IMR-90 (cell line): ENCODE results near the gene GAPDH. TPM values are rescaled to one million over a fixed set of nuclear protein-coding genes. Genes with fewer than 3 reads are reported as not detected.

Experiments used
- ATAC-seq: fragments of 200-7000 bp; cut with Tn5 transposase; 2 replicates; pipeline ENCODE4 v1.9.1; 2020; ENCODE audit warnings: low read depth, mild to moderate bottlenecking, moderate library complexity
- BruUV-seq: library from RNA; stranded (reverse); fragments of 400-500 nt; replicated peaks from 2 replicates; lab custom pipeline; 2021; lab: Mats Ljungman, UMichigan
- CTCF ChIA-PET: fragments of 300-600 bp; formaldehyde crosslinking; extraction: SDS; loops from one replicate; lab custom pipeline; 2021; ENCODE audit warnings: antibody characterized with exemption; lab: Yijun Ruan, JAX
- POLR2A ChIA-PET: fragments of 300-600 bp; sonication (Branson Sonifier 250); formaldehyde crosslinking; loops from one replicate; lab custom pipeline; 2022; ENCODE audit warnings: antibody characterized with exemption; ENCODE audit not compliant: unreplicated experiment; lab: Charles Lee
- DNase-seq: peaks from one replicate; pipeline ENCODE4 v3.0.0; 2013
- H2AFZ ChIP-seq: replicated peaks from 2 replicates; pipeline ENCODE3; 2013; ENCODE audit warnings: low read length, mild to moderate bottlenecking; ENCODE audit not compliant: poor library complexity
- H2AK5ac ChIP-seq: 2 replicates; pipeline ENCODE4 v1.6.1; 2013; ENCODE audit warnings: low read depth, low read length, inconsistent platforms
- H2AK9ac ChIP-seq: replicated peaks from 2 replicates; pipeline ENCODE3; 2013; ENCODE audit warnings: mild to moderate bottlenecking, low read depth, low read length, moderate library complexity; ENCODE audit not compliant: poor library complexity
- H2BK120ac ChIP-seq: 2 replicates; pipeline ENCODE4 v1.6.1; 2013; ENCODE audit warnings: low read depth, low read length, inconsistent platforms
- H2BK15ac ChIP-seq: 3 replicates; pipeline ENCODE4 v1.6.1; 2013; ENCODE audit warnings: low read depth, low read length, inconsistent platforms
- H2BK20ac ChIP-seq: 2 replicates; pipeline ENCODE4 v1.6.1; 2013; ENCODE audit warnings: low read depth, mild to moderate bottlenecking, inconsistent platforms, low read length, moderate library complexity
- H2BK5ac ChIP-seq: 2 replicates; pipeline ENCODE4 v1.6.1; 2013; ENCODE audit warnings: mild to moderate bottlenecking, low read depth, low read length, inconsistent platforms; ENCODE audit not compliant: poor library complexity, severe bottlenecking
- H3K14ac ChIP-seq: replicated peaks from 2 replicates; pipeline ENCODE4 v1.6.1; 2013; ENCODE audit warnings: low read depth, low read length, inconsistent platforms
- H3K18ac ChIP-seq: 2 replicates; pipeline ENCODE4 v1.6.1; 2013; ENCODE audit warnings: low read depth, low read length, control low read depth
- H3K23ac ChIP-seq: 2 replicates; pipeline ENCODE4 v1.6.1; 2013; ENCODE audit warnings: low read depth, low read length, inconsistent platforms
- H3K27ac ChIP-seq: 2 replicates; pipeline ENCODE4 v1.5.1; 2013; ENCODE audit warnings: mild to moderate bottlenecking, control low read depth, low read length; ENCODE audit not compliant: insufficient read depth
- H3K27me3 ChIP-seq: 2 replicates; pipeline ENCODE4 v1.6.1; 2013; ENCODE audit warnings: low read length; ENCODE audit not compliant: control insufficient read depth, insufficient read depth
- H3K36me3 ChIP-seq: 2 replicates; pipeline ENCODE4 v1.6.1; 2013; ENCODE audit warnings: low read length, mixed read lengths; ENCODE audit not compliant: control insufficient read depth, insufficient read depth
- H3K4ac ChIP-seq: 2 replicates; pipeline ENCODE4 v1.6.1; 2013; ENCODE audit warnings: low read depth, low read length, inconsistent platforms
- H3K4me1 ChIP-seq: 2 replicates; pipeline ENCODE4 v1.6.1; 2013; ENCODE audit warnings: low read length, mixed read lengths; ENCODE audit not compliant: control insufficient read depth, insufficient read depth
- H3K4me2 ChIP-seq: 2 replicates; pipeline ENCODE4 v1.6.1; 2013; ENCODE audit warnings: low read depth, mild to moderate bottlenecking, control low read depth, low read length, moderate library complexity
- H3K4me3 ChIP-seq: 2 replicates; pipeline ENCODE4 v1.5.1; 2013; ENCODE audit warnings: low read depth, mild to moderate bottlenecking, control low read depth, low read length, moderate library complexity; ENCODE audit not compliant: insufficient read depth
- H3K56ac ChIP-seq: 2 replicates; pipeline ENCODE4 v1.6.1; 2013; ENCODE audit warnings: low read length, inconsistent platforms; ENCODE audit not compliant: insufficient read depth; ENCODE audit errors: extremely low read depth
- H3K79me1 ChIP-seq, 2 experiments: 2 replicates each; pipeline ENCODE4 v1.6.1; 2013; ENCODE audit warnings: low read length in 2 of 2, inconsistent platforms in 1 of 2, low read depth in 1 of 2
- H3K9ac ChIP-seq: 2 replicates; pipeline ENCODE4 v1.6.1; 2013; ENCODE audit warnings: low read depth, low read length, control low read depth
- H3K9me1 ChIP-seq: 2 replicates; pipeline ENCODE4 v1.6.1; 2013; ENCODE audit warnings: low read length, inconsistent platforms; ENCODE audit not compliant: insufficient read depth
- H3K9me3 ChIP-seq: 2 replicates; pipeline ENCODE4 v1.6.1; 2013; ENCODE audit warnings: low read length; ENCODE audit not compliant: control insufficient read depth, insufficient read depth
- H4K20me1 ChIP-seq: 2 replicates; pipeline ENCODE4 v1.6.1; 2013; ENCODE audit warnings: low read length, inconsistent platforms; ENCODE audit not compliant: insufficient read depth
- H4K5ac ChIP-seq: 2 replicates; pipeline ENCODE4 v1.6.1; 2013; ENCODE audit warnings: mild to moderate bottlenecking, low read depth, low read length, control low read depth
- H4K8ac ChIP-seq, 2 experiments: 2 replicates each; pipeline ENCODE4 v1.6.1; 2013; ENCODE audit warnings: low read depth in 2 of 2, low read length in 2 of 2, control low read depth in 1 of 2, inconsistent platforms in 1 of 2
- H4K91ac ChIP-seq: 2 replicates; pipeline ENCODE4 v1.6.1; 2013; ENCODE audit warnings: low read depth, low read length, inconsistent platforms; ENCODE audit not compliant: insufficient read depth
- BHLHE40 ChIP-seq: fragments of 150-350 bp; IDR thresholded peaks from 2 replicates; pipeline ENCODE4 v1.6.1; 2016; ENCODE audit warnings: mild to moderate bottlenecking, low read depth, low read length
- NFE2L2 ChIP-seq: fragments of 150-350 bp; IDR thresholded peaks from 2 replicates; pipeline ENCODE4 v1.6.1; 2016; ENCODE audit warnings: low read depth, mild to moderate bottlenecking, low read length
- RAD21 ChIP-seq: IDR thresholded peaks from 2 replicates; pipeline ENCODE4 v1.6.1; 2012; ENCODE audit warnings: low read length, improper control_type of control experiment
- WGBS, 2 experiments: methylation state at CpG; one replicate each; pipeline versions ENCODE4 v1.1.5 to v1.1.7; 2013; ENCODE audit warnings: missing lambda C conversion rate in 2 of 2; ENCODE audit not compliant: insufficient read length in 1 of 2; ENCODE audit errors: extremely low coverage in 2 of 2; 5-methylcytosine and 5-hydroxymethylcytosine counted together
- dilution Hi-C: fragments of 300-500 bp; cut with HindIII; formaldehyde crosslinking; loops from one replicate; pipeline ENCODE4 v1.14.3; 2018; ENCODE audit warnings: low sequenced_read_pairs; ENCODE audit not compliant: unreplicated experiment
- in situ Hi-C: fragments of 300-500 bp; cut with MboI; formaldehyde crosslinking; loops from 3 replicates; pipeline ENCODE4 v1.14.3; 2019; ENCODE audit warnings: low sequenced_read_pairs, inconsistent platforms, mixed read lengths
- intact Hi-C: fragments of 100-400 bp; cut with micrococcal nuclease; formaldehyde crosslinking; loops from 2 replicates; pipeline ENCODE4 v1.10.0; 2022
- polyA plus RNA-seq, 3 experiments: library from polyadenylated mRNA; depleted of rRNA; stranded (reverse); fragments of >200 nt; gene quantifications; 2 replicates each; pipeline ENCODE4 v1.2.3, GENCODE V29; 2012; ENCODE audit warnings: low replicate concordance in 1 of 3
- total RNA-seq: library from RNA; depleted of rRNA; stranded (reverse); fragments of >200 nt; gene quantifications from 2 replicates; pipeline ENCODE4 v1.2.3, GENCODE V29; 2012

Gene GAPDH
- total and polyA plus RNA-seq, 2 of the 4 experiments (the other 2 are of a cell fraction): 12,939 to 21,893 TPM

GRCh38 chr12:6488240-6488639 is 46.1 kb upstream of the GAPDH start:
- Histone ChIP-seq H2BK120ac (no peak overlapping the region), H4K91ac (no peak overlapping the region), H3K9me3 (no peaks in the 10 kb centered on the region), H3K36me3 (no peaks in the 10 kb centered on the region), H2BK20ac (no peak overlapping the region), H4K20me1 (peaks cover under 1% of the 10 kb centered on the region), H3K27ac (no peak overlapping the region), H4K5ac (no peak overlapping the region), H3K4ac (no peak overlapping the region), H3K56ac (no peak overlapping the region), H3K18ac (no peak overlapping the region), H3K27me3 (no peaks in the 10 kb centered on the region), H3K14ac (no peak overlapping the region), H3K23ac (no peak overlapping the region), H3K4me1 (no peaks in the 10 kb centered on the region; the same call in 1 of the 2 replicates), H2AK5ac (no peak overlapping the region), H3K4me3 (no peak overlapping the region), H3K4me2 (no peak overlapping the region), H2BK5ac (no peak overlapping the region), H2AFZ (no peak overlapping the region), H2AK9ac (no peak overlapping the region), H2BK15ac (no peak overlapping the region), H4K8ac (no peak overlapping the region), H3K9me1 (peaks cover 4% of the 10 kb centered on the region), H3K9ac (no peak overlapping the region), H3K79me1 (peaks cover 13 to 14% of the 10 kb centered on the region in 2 experiments)
- dilution Hi-C loops: no loop called here
- no TSS peak for BruUV-seq
- TF ChIP-seq RAD21 (no peak), NFE2L2 (no peak), BHLHE40 (no peak)
- POLR2A ChIA-PET: no interaction called here
- intact Hi-C loops: no loop called here
- DNase-seq (no peak), ATAC-seq (no peak)
- CTCF ChIA-PET: interaction anchor here (0.9 kb wide), 1 partner anchor 64 kb away, joined by 3 read pairs; no protein-coding TSS in a partner anchor
- no CpG with 5 or more reads among the region's 1 CpG for WGBS, 2 experiments
- in situ Hi-C loops: no loop called here
